ENCODE data around the gene NES.

GRCh38 chr1:156639601-156640101, 37.6 kb downstream of the NES start:
- TF ChIP-seq EZH2 (IDR thresholded peaks at IDR 0.05; ENCODE audit: low read depth) (no peak), CTCF (conservative IDR thresholded peaks at IDR 0.05) (no peak)

All from PC-9 (cell line).